IPS DF 4.7 (cell line): ENCODE data around the gene ARFGAP3.

ENCODE experiments used
- DNase-seq: peaks from one replicate; pipeline ENCODE4 v3.0.0-alpha.2; 2013; ENCODE audit warnings: low spot score; ENCODE audit errors: extremely low read depth

The ARFGAP3 gene

DNA sequence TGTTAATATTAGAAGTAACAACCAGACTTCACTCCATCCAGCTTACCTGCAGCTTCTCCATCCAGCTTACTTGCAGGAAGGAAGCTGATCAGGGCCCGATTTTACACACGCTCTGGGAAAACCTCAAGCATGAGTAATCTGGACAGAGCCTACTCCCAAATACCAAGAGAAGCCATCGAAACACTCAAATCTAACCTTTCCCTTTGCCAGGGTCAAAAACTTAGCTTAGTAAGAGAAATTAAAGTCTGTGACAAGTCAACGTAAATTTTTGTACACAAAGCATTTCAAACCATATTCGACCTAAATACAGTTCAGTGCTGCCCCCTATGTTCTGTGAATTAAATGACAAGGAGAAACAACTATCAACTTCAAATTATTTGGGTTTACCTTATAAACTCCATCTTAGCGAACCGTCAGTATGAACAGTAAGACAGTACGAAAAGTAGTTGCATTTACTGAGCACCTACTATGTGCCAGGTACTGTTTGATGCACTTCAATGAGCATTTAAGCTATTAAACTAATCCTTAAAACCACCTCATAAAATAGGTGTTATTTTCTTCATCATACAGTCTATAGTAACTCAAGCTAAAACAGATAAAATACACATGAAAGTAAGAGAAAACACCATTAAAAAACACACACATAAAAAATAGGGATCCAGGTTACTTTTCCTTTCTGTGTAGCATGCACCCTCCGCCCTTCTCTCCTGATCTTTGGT, 36.9 kb downstream of the ARFGAP3 start:
- no peak for DNase-seq

DNA sequence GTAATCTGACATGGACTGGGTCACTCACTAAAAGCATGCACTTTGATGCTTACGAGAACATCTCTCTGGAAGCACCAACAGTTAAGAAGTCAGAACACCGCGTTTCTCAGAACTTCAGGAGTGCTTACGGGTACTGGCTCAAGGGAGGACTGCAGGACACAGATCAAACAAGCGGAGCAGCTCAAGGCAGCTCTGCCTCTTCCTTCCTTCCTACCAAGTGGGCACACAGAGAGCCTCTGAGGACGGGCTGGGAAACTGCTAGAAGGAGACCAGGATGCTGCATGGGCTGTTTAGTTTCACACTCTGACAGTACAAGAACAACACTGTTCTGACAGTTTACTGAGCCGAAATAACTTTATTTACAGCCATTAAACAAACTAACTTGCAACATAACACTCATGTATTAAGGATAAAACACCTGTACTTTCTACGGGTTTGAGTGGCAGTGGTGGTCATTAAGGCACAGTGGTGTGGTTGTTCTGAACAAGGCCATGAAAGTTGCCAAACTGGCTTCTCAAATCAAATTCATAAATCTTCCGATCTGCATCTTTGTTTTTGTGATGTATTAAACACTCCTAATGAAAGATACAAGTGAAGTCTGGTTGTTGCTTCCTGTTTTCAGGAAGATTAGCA, 37.5 kb downstream of the ARFGAP3 start:
- DNase-seq = no peak

DNA sequence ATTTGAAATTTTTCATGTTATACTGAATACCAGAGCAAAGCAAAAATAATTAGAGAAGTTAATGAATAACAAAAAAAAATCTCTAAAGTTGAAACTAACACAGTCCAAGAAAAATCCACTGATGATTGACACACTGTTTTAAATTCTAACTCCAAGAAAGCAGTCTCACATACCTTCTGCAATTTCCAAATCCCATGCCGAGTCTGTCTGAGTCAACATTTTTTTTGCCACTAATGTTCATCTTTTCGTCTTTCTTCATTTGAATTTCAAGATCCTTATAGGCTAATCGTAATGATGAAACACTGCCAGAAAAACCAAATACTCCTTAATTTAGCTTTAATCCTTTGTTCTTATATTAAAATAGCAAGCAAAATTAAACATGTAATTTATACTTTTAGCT, 39.5 kb downstream of the ARFGAP3 start:
- no peak for DNase-seq

DNA sequence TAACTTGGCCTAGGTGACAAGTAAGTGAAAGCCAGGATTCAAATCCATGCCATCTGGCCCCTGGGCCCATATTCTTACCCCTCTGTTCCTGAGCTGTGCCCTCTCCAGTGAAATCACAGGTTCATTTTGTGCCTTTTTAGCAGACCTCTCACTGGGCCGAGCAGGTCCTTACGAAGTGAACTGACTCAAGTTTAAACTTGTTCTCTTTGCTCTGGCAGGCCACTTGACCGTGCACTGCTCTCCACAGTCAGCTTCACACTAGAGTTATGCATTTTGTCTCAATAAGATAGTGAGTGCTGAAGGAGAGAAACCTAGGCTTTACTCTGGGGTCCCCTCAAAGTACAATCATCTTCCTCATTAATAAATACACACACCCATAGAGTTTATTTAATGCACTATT, 40.7 kb downstream of the ARFGAP3 start:
- DNase-seq = no peak

DNA sequence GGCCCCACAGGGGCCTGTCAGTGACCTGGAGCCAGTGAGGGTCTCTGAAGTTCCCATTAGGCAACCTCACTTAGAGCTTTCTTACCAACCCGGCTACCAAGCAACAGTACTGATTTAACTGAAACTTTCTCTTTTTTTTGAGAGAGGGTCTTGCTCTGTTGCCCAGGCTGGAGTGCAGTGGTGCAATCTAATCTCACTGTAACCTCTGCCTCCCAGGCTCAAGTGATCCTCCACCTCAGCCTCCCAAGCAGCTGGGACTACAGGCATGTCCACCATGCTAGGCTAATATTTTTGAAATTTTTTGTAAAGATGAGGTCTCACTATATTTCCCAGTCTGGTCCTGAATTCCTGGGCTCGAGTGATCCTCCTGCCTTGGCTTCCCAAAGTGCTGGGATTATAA, 42.5 kb downstream of the ARFGAP3 start:
- DNase-seq = no peak

DNA sequence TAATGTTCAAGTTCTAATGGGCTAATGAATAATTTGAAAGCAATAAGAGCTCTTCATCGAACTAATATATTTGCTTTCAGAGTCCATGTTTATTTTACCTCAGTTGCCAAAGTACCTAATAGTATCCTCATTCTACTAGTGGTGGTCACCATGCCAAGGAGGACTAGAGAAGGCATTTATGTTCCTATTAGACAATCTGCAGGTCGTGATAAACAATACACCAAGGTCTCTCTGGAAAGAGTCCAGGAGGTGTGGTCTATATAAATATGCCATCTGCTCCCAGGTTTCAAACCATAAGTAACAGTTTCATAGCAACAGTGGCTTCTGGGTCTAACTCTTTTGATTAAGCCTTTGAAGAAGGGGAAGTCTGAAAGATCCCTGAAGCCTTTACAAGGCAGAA, 42.9 kb downstream of the ARFGAP3 start:
- DNase-seq = no peak

DNA sequence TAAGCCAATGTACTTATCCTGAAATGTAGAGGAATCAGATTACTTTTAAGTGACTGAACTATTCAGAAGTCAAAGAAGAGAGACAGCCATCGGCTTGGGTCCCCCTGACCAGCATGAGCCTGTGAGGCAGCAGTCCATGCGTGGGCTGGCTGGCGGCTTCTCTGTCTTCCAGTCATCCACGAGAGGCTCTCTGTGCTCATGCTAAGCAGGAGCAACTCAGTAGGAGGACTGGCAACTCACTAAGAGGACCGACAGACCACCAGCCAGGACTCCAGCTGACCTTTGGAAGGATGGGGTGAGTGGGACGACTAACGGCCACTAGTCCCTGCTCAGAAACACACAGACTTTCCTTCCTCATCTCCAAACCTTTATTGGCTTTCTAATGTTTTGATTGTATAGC, 43.6 kb downstream of the ARFGAP3 start:
- no peak for DNase-seq

DNA sequence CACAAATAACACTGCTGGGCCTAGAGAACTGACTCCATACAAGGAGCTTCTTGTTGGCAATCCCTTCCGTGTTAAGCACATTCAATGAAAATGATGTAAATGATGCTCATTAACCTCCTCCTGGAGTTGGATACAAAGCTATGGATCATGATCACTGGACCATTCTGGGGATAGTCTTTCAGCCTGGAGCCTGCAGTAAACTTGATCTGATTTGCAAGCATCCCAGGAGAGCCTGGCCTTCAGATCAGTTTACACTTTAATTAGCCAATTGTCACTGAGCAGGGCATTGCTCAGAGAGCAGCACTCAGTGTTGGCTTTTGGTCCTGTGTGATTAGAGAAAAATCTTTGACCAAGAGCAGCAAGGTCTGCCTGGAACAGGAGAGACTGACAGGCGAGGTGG, 45.6 kb downstream of the ARFGAP3 start:
- no peak for DNase-seq

DNA sequence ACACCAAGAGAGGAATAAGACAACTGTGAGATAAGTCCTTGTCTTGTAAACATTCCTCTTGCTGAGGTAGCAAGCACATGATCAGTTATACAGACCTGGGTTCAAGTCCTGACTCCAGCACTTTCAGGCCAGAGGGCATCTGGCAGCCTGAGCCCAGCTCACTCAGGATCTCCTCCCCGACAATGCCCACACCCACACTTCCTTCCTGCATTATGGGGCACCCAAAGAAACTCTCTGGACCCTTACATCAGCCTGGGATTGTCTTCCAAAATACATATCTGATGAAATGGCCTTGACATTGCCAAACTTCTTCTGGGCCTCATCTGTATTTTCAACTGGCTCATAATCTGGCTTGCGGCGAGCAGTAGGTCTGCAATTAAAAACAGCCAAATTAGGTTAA, 48.6 kb downstream of the ARFGAP3 start:
- DNase-seq = no peak

DNA sequence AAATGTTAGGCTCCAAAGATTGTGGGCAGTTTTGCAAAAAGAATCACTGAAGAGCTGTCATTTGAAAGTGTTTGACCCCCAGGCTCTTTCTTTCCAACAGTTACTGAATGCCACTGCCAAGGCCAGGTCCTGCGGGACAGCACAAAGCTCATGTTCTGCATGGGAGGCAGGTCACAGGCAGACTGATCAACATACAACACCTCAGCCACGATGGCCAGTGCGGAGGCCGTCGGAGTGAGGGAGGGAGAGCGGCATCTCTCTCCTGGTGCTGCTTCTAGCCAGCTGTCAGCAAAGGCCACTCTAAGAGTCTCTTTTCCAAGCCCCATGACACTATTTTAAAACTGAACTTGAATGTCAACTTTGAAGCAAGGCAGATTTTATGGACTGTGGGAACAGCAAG, 49.9 kb downstream of the ARFGAP3 start:
- DNase-seq = no peak

DNA sequence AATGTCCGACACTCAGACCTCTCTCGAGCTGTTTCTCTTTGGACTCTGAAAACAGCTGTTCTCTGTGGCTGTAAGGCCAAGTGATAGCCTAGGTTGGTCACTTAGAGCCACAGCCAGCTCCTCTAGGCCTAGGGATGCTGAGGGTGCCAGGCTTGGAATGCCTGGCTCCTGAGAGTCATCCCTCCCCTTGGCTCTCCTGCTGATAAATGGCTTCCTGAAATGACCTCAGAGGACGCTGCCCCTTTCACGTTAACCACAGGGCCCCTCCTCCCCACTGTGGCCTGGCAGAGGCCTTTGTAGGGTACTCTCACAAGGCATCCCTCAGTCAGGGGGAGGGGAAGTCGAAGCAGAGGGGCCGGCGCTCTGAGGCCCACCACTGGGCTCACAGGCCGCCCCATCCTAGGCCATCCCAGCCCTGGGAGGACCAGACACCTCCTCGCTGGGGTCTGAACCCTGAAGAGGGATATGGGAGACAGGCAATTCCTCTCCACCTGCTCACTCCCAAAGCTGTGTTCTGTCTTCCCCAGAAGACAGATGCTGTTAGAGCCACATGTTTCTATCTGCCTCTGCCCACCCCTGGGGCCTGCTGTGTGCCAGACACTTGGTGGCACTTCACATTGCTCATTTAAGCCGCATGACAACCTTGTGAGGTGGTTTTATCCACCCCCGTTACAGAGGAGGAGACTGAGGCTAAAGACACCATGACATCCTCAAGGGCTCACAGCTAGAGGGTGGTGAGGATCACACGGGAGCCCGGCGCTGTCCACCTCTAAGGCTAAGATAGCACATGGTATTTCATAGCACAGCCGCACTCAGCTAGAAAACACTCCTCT, 50.9 kb downstream of the ARFGAP3 start:
- DNase-seq = no peak

DNA sequence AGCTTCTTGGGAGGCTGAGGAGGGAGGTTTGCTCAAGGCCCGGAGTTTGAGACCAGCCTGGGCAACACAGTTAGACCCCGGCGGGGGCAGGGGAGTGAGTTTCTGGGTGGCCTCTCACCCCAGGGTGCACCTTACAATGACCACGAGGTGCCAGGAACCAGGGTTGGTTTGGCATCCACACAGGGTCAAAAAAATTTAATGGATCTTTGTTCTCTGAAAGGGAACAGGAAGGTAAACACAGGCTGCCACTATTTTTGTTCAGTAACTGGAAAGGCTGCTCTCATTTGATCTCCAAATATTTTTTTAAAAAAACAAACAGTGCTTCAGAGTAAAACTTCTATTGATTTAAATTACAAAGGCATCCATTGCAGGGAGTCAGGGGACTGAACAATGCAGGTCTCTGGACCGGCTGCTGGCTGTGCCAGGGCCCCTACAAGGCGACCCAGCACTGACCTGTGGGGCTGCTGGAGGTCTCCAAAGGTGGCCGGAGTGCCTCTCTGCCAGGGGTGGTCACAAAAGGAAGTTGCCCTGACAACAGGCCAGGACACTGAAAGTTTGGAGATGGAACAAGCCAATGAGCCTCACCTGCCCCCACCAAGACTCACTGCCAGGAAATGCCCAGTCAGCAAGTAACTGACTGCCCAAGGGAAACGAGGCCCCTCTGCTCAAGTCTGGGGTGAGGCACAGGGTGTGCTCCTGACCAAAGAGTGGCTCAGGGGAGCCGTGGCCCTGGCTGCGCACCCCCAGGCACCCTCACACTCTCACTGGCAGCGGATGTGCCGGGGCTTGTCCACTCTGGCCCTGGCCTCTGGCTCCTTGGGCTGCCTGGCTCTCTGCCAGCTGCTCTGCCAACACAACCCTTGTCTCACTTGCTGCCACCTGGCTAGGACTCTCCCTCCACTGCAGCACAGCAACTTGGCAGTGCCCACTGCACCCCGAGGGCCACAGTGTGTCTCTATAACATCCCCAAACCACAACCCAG, 51.8 kb downstream of the ARFGAP3 start:
- no peak for DNase-seq

DNA sequence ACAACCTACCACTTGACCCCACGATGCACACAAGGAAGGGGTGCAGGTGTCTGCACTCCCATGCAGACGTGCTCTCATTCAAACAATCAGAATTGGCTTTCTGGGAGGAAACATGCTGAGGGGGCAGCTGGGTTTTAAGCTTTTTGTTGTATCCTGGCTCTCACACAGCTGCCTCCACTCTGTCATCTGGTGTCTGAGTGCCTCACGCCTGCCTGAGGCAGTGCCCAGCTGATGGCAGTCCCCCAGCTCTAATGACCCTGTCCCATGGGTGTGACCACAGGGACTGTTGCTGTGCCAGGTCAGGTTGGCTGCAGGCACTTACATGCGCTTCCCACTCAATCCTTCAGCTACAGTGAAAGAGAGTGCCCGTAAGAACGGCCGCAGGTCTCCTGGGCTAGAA, 53.7 kb downstream of the ARFGAP3 start:
- DNase-seq = no peak

DNA sequence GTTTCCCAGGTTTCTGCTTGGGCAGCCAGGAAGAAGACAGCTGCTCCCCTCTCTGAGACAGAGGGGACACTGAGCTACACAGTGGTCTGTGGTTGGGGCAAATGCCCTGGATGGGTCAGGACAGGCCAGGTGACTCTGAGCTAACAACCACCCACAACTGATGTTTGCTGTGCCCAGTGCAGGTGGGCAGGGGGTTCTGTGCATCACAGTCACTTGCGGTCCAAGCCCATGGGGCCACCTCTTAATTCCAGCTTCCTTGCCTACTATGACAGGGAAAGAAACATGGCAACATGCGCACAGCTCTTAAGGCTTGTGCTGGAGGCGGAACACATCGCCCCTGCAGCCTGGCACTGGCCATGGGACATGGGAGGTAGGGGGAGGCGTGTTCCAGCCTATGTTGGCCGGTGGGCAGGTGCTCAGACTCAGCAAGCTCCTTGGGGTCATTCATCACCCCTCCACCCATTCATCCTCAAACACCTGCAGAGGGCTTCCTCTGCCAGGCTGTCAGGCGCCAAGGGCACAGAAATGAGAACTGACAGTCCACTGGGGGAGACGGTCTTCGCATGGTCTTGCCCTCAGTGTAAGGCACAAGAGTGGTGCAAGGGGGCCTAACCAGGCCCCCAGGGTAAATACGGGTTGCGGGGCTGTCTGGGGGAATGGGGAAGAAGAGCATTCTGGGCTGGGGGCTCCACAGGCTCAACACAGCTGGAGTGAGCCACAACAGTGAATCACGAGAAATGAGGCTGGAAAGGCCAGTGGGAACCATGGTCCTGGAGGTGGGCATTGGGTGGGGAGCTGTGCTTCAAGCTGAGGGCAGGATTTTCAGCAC, 55.6 kb downstream of the ARFGAP3 start:
- DNase-seq = no peak

DNA sequence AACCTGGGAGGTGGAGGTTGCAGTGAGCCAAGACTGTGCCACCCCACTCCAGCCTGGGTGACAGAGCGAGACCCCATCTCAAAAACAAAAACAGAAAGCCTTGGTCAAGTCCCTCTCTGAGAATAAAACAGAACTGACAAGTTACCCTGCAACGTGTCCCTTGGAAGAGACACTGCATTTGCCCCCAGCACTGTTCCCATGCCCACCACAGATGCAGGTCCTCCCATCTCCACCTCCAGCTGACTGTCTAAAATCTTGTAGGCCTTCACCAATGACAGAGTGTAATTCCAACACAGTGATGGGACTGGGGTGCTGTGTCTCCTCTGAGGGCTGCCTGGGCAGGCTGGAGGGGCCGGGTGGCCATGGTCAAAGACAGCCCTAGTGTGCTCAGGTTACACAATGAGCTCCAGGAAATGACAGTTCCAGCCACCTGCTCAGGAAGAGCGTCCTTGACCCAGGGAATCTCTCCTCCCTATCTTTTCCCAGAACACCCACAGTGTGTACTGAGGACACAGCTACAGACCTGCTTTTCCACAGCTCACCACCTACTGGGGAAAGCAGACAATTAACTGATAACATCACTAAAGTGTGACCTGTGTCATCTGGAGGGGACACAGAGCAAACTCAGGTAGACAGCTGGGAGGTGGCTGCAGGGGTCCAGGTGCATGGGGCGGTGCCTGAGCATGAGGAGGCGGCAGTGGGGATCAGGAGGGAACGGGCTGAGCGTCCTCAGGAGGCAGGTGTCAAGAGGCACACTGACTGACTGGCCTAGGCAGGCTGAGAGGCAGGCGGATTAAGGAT, 56.4 kb downstream of the ARFGAP3 start:
- no peak for DNase-seq

DNA sequence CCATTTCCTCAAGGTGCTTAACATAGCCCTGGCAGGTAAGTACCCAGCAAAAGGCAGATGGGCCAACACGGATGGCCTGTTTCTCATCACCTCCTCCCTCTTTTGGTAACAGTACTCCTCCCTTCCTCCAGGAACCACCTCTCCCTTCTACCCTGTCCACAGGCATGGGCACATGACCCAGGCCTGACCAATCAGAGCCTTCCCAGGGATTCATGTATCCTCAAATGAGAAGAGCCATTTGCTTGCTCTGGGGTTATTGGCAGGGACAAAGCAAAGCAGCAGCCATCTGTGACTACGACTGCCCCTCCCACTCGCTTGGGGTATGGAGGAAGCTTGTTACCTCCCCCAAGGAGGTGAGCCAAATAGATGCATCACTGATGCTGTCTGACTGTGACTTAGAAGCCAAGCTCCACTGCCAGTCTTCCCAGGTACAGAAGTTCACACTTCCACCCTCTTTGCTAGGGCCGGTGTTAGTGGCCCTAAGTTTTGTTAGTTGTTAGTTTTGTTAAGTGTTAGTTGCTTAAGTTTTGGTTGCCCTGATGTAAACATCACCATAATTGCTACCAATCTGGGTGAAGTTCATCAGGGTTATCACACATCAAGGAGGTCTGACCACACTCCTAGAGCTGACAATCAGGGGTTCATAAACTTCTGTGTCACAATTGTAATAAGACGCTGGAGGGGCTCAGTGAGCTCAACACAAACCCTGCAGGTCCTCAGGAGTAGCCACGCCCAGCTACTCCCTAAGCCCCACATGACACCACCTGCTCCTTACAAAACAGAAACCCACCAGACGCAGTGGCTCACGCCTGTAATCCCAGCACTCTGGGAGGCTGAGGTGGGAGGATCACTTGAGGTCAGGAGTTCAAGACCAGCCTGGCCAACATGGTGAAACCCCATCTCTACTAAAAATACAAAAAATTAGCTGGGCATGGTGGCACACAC, 57.3 kb downstream of the ARFGAP3 start:
- DNase-seq = no peak

DNA sequence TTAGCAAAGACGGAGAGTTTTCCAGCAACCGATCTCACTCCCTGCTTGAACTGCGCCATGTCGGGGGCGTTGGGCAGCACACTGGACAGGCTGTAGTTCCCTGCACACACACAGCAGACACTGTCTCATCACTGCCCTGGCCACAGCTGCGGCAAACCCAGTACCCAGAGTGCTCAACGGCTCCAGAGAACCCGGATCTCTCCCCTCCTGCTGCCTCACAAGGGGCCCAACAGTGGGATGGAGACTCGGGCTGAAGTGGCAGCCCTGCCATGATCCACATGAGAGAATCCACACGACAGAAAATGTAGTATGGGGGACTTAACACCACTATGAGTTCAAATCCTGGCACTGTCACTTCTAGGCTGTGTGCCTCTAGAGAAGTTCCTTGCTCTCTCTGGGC, 58.0 kb downstream of the ARFGAP3 start:
- DNase-seq = no peak

DNA sequence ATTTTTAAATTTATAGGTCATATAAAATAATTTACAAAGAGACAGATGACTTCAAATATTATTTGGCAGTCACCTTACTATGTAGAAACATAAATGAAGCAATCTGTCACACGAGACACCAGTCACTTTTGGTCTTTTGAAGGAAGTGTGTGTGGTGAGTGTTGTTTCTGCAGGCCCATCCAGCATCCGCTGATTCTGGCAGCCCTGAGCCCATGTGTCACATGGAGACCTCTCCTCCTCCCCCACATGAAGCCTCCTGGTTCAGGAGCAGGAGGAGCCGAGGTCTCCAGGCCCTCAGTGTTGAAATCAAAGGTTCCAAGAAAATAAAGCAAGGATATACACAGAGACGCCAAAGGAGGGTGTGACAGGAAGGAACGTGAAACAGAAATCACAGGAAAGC, 60.1 kb downstream of the ARFGAP3 start:
- no peak for DNase-seq

DNA sequence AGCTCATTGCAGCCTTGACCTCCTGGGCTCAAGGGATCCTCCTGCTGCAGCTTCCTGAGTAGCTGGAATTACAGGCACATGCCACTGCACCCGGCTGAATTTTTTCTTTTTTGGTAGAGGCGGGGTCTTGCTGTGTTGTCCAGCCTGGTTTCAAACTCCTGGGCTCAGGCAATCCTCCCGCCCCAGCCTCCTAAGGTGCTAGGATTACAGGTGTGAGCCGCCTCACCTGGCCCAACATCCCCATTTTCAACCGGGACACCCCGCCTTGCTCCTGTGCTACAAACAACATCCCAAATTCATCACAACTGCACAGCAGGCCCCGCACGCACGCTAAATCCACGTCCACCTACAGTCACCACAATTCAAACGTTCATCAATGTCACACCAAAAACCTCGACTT, 61.0 kb downstream of the ARFGAP3 start:
- no peak for DNase-seq
